ENCODE data around the gene MAP4K2.
A peak's percentile ranks its signal among the peaks of the same experiment; 100 is the strongest.

MAP4K2 gene

GRCh38 chr11:64784813-64785581 is 18.0 kb downstream of the MAP4K2 start:
- H3K27me3 ChIP-seq (ENCODE audit: insufficient read depth, low read length) = no peaks in the 10 kb centered on the region
- TF ChIP-seq, protein P1, sequence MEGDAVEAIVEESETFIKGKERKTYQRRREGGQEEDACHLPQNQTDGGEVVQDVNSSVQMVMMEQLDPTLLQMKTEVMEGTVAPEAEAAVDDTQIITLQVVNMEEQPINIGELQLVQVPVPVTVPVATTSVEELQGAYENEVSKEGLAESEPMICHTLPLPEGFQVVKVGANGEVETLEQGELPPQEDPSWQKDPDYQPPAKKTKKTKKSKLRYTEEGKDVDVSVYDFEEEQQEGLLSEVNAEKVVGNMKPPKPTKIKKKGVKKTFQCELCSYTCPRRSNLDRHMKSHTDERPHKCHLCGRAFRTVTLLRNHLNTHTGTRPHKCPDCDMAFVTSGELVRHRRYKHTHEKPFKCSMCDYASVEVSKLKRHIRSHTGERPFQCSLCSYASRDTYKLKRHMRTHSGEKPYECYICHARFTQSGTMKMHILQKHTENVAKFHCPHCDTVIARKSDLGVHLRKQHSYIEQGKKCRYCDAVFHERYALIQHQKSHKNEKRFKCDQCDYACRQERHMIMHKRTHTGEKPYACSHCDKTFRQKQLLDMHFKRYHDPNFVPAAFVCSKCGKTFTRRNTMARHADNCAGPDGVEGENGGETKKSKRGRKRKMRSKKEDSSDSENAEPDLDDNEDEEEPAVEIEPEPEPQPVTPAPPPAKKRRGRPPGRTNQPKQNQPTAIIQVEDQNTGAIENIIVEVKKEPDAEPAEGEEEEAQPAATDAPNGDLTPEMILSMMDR (IDR thresholded peaks at IDR 0.05; ENCODE audit: low read length) = no peak
- TF ChIP-seq EZH2 (IDR thresholded peaks at IDR 0.05; ENCODE audit: borderline replicate concordance, low read length) = no peak
- H4K20me1 ChIP-seq (ENCODE audit: insufficient read depth, low read length) = no peaks in the 10 kb centered on the region

DNA sequence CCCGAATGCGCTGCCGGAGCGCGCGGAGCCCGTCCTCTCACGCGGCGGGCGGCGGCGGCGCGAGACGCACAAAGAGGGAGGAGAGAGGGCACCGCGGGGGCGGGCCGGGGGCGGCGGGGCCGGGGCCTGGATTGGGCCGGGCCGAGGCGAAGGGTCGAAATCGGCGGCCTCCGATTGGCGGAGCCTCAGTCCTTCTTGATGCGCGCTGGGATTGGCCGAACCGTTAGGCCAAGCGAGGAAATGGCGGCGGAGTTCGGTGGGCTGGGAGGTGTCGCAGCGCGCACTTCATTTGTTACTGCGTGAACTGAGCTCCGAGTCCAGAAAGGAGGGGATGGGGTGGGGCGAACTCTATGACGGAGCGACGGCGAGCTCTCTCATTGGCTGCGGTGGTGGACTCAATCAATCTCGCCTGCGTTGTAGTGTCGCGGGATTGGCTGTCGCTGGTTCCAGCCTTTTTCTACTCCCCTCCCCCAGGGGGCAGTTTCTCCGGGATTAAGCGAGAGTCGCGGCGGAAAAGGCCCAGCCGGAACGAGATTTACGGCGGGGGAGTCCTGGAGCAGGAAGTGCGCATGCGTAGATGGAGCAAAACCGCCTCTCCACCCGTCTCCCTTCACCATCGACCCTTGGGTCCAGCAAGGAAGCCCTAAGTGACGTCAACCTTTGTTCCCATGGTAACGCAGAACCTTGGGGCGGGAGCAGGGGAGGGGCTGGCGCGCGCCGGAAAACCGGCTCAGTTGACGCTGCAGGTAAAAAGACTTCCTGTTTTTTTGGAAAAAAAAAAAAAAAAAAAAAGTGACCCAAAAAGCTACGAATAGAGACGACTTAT is 24.3 kb downstream of the MAP4K2 start, which contains the start of gene SF1:
Gene SF1 (minus strand): TSS at position 70 of the 826 bp plus-strand sequence. CDS start 150 bp downstream, outside the sequence.
- Histone ChIP-seq H3K4me2 (ENCODE audit: low read length) (peak within 1 kb of the TSS; percentile 87), H2AFZ (ENCODE audit: low read length) (no peak within 1 kb of the TSS), H3K4me1 (ENCODE audit: insufficient read depth, low read length, severe bottlenecking) (peaks cover 64% of the 10 kb centered on the region), H3K9ac (ENCODE audit: low read length) (peak within 1 kb of the TSS; percentile 92), H3K27me3 (ENCODE audit: insufficient read depth, low read length) (no peaks in the 10 kb centered on the region), H3K9me3 (ENCODE audit: low read length) (no peaks in the 10 kb centered on the region), H3K36me3 (ENCODE audit: insufficient read depth, low read length) (peaks cover 38% of the 10 kb centered on the region), H3K79me2 (ENCODE audit: insufficient read depth, low read length) (peaks cover 27% of the 10 kb centered on the region), H3F3A (ENCODE audit: insufficient read depth, low read length) (no peaks in the 10 kb centered on the region), H3K27ac (ENCODE audit: low read depth, low read length, poor library complexity, severe bottlenecking) (peak within 1 kb of the TSS; percentile 97), H3K4me3 (ENCODE audit: low read depth, low read length, poor library complexity, severe bottlenecking) (peak within 1 kb of the TSS; percentile 99), H3K9me2 (ENCODE audit: low read depth, low read length) (no peaks in the 10 kb centered on the region), H4K20me1 (ENCODE audit: insufficient read depth, low read length) (peaks cover 13% of the 10 kb centered on the region)
- TF ChIP-seq, protein P1 (IDR thresholded peaks at IDR 0.05; ENCODE audit: low read length) = no peak
- TF ChIP-seq EZH2 (IDR thresholded peaks at IDR 0.05; ENCODE audit: borderline replicate concordance, low read length) = no peak

More at GRCh38 chr11:64784813-64785581, 18.0 kb downstream of the MAP4K2 start:
- H3K9ac ChIP-seq (ENCODE audit: low read length) = no peak overlapping the region
- no peaks in the 10 kb centered on the region for H3K79me2 ChIP-seq (ENCODE audit: insufficient read depth, low read length)
- H3K27ac ChIP-seq (ENCODE audit: low read depth, low read length, poor library complexity, severe bottlenecking) = no peak overlapping the region
- no peak overlapping the region for H2AFZ ChIP-seq (ENCODE audit: low read length)
- no peak overlapping the region for H3K4me2 ChIP-seq (ENCODE audit: low read length)
- H3F3A ChIP-seq (ENCODE audit: insufficient read depth, low read length) = no peaks in the 10 kb centered on the region
- H3K36me3 ChIP-seq (ENCODE audit: insufficient read depth, low read length) = peaks cover 21% of the 10 kb centered on the region; the same call in 1 of the 2 replicates
- no peak overlapping the region for H3K4me3 ChIP-seq (ENCODE audit: low read depth, low read length, poor library complexity, severe bottlenecking)
- H3K4me1 ChIP-seq (ENCODE audit: insufficient read depth, low read length, severe bottlenecking) = peaks cover 24% of the 10 kb centered on the region
- no peaks in the 10 kb centered on the region for H3K9me3 ChIP-seq (ENCODE audit: low read length)
- no peaks in the 10 kb centered on the region for H3K9me2 ChIP-seq (ENCODE audit: low read depth, low read length)

DNA sequence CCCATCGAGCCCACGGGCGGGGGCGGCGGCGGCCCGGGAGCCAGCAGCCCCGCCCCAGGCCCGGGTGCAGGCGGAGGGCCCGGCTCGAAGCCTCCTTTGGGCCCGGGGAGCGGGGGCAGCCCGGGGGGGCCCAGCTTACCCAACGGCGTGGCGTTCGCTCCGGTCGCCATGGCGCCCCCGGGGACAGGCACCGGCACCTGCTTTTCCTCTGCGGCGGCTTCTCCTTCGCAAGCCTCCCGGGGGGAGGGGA is 24.9 kb downstream of the MAP4K2 start:
- H3K9ac ChIP-seq (ENCODE audit: low read length) = peak overlapping the region; percentile 92
- peaks cover 13% of the 10 kb centered on the region for H4K20me1 ChIP-seq (ENCODE audit: insufficient read depth, low read length)
- peaks cover 27% of the 10 kb centered on the region for H3K79me2 ChIP-seq (ENCODE audit: insufficient read depth, low read length)
- H3K4me1 ChIP-seq (ENCODE audit: insufficient read depth, low read length, severe bottlenecking) = peaks cover 67% of the 10 kb centered on the region
- no peaks in the 10 kb centered on the region for H3K9me2 ChIP-seq (ENCODE audit: low read depth, low read length)
- H3K4me2 ChIP-seq (ENCODE audit: low read length) = peak overlapping the region; percentile 53
- H2AFZ ChIP-seq (ENCODE audit: low read length) = no peak overlapping the region
- H3K27me3 ChIP-seq (ENCODE audit: insufficient read depth, low read length) = no peaks in the 10 kb centered on the region
- no peaks in the 10 kb centered on the region for H3F3A ChIP-seq (ENCODE audit: insufficient read depth, low read length)
- H3K9me3 ChIP-seq (ENCODE audit: low read length) = no peaks in the 10 kb centered on the region
- TF ChIP-seq, protein P1 (IDR thresholded peaks at IDR 0.05; ENCODE audit: low read length) = no peak
- no peak for TF ChIP-seq EZH2 (IDR thresholded peaks at IDR 0.05; ENCODE audit: borderline replicate concordance, low read length)
- peaks cover 44% of the 10 kb centered on the region for H3K36me3 ChIP-seq (ENCODE audit: insufficient read depth, low read length)
- peak overlapping the region; percentile 97 for H3K27ac ChIP-seq (ENCODE audit: low read depth, low read length, poor library complexity, severe bottlenecking)
- H3K4me3 ChIP-seq (ENCODE audit: low read depth, low read length, poor library complexity, severe bottlenecking) = peak overlapping the region; percentile 83
